Central memory CD8-positive, alpha-beta T cell (primary cell): ENCODE data around the gene SFXN4.

Experiments
- ATAC-seq: fragments of 150-1000 bp; cut with Tn5 transposase; replicated peaks from 2 replicates; pipeline ENCODE4 v1.10.0; 2022; ENCODE audit warnings: mild to moderate bottlenecking, moderate FRiP score, moderate number of reproducible peaks; ENCODE audit not compliant: poor library complexity, severe bottlenecking; ENCODE audit errors: extremely low read depth
- DNase-seq, 2 donors: peaks; one replicate each; pipeline ENCODE4 v3.0.0; 2021; ENCODE audit warnings: low spot score in 2 of 2
- H3K27ac Mint-ChIP-seq: one replicate; pipeline ENCODE4 v1.8.0; 2022; ENCODE audit warnings: low read depth, mild to moderate bottlenecking, moderate library complexity, mixed read lengths
- H3K27me3 Mint-ChIP-seq: one replicate; pipeline ENCODE4 v1.8.0; 2022; ENCODE audit warnings: mixed read lengths
- H3K36me3 Mint-ChIP-seq: one replicate; pipeline ENCODE4 v1.8.0; 2022; ENCODE audit warnings: mild to moderate bottlenecking, moderate library complexity, mixed read lengths; ENCODE audit not compliant: insufficient read depth
- H3K4me1 Mint-ChIP-seq: one replicate; pipeline ENCODE4 v1.8.0; 2022; ENCODE audit warnings: mixed read lengths
- H3K4me3 Mint-ChIP-seq: one replicate; pipeline ENCODE4 v1.8.0; 2022; ENCODE audit warnings: mild to moderate bottlenecking, moderate library complexity, mixed read lengths
- H3K9me3 Mint-ChIP-seq: one replicate; pipeline ENCODE4 v1.8.0; 2022; ENCODE audit warnings: mixed read lengths

SFXN4 gene

GRCh38 chr10:119090968-119091367, 74.5 kb downstream of the SFXN4 start:
- DNase-seq (peak in 1 of 2 donors; percentile 58), ATAC-seq (peak; percentile 92)
- Mint-ChIP-seq H3K4me1 (peaks cover 55% of the 10 kb centered on the region), H3K9me3 (peaks cover 6% of the 10 kb centered on the region), H3K36me3 (peaks cover 10% of the 10 kb centered on the region), H3K27me3 (no peaks in the 10 kb centered on the region), H3K27ac (peak overlapping the region; percentile 99), H3K4me3 (peak overlapping the region; percentile 68)
